ENCODE measurements around the gene SMYD3.

- TF ChIP-seq, protein P1, sequence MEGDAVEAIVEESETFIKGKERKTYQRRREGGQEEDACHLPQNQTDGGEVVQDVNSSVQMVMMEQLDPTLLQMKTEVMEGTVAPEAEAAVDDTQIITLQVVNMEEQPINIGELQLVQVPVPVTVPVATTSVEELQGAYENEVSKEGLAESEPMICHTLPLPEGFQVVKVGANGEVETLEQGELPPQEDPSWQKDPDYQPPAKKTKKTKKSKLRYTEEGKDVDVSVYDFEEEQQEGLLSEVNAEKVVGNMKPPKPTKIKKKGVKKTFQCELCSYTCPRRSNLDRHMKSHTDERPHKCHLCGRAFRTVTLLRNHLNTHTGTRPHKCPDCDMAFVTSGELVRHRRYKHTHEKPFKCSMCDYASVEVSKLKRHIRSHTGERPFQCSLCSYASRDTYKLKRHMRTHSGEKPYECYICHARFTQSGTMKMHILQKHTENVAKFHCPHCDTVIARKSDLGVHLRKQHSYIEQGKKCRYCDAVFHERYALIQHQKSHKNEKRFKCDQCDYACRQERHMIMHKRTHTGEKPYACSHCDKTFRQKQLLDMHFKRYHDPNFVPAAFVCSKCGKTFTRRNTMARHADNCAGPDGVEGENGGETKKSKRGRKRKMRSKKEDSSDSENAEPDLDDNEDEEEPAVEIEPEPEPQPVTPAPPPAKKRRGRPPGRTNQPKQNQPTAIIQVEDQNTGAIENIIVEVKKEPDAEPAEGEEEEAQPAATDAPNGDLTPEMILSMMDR (IDR thresholded peaks at IDR 0.05): no peak
- no peak for TF ChIP-seq POLR2A (IDR thresholded peaks at IDR 0.05)
Measured at GRCh38 chr1:245990315-245991022, 516.6 kb downstream of the SMYD3 start.
